Natural killer cell (primary cell): ENCODE results near the gene HSPG2. TPM values are rescaled to one million over a fixed set of nuclear protein-coding genes. Genes with fewer than 3 reads are reported as not detected.

ENCODE experiments used
- ATAC-seq, 3 donors: fragments of 150-1000 bp in 2 of 3; fragments of 200-7000 bp in 1 of 3; cut with Tn5 transposase; 1 replicate in 1 of 3; 2 replicates in 2 of 3; pipeline ENCODE4 v1.10.0; 2021; ENCODE audit warnings: mild to moderate bottlenecking in 2 of 3, moderate library complexity in 2 of 3
- DNase-seq, 2 donors: peaks; one replicate each; pipeline versions ENCODE4 v3.0.0 to v3.0.0-alpha.2; 2013 to 2021; ENCODE audit warnings: mixed read lengths in 1 of 2
- H3K27ac ChIP-seq: one replicate; pipeline ENCODE4 v1.5.1; 2013; ENCODE audit warnings: mild to moderate bottlenecking, low read length
- H3K27me3 ChIP-seq: one replicate; pipeline ENCODE4 v1.6.1; 2013; ENCODE audit warnings: low read length; ENCODE audit not compliant: control insufficient read depth, insufficient read depth
- H3K36me3 ChIP-seq: one replicate; pipeline ENCODE4 v1.6.1; 2013; ENCODE audit warnings: low read length; ENCODE audit not compliant: control insufficient read depth, insufficient read depth
- H3K4me1 ChIP-seq: one replicate; pipeline ENCODE4 v1.6.1; 2013; ENCODE audit warnings: low read length; ENCODE audit not compliant: control insufficient read depth, insufficient read depth
- H3K4me3 ChIP-seq: one replicate; pipeline ENCODE4 v1.5.1; 2013; ENCODE audit warnings: low read length
- H3K9me3 ChIP-seq: one replicate; pipeline ENCODE4 v1.6.1; 2013; ENCODE audit warnings: low read length; ENCODE audit not compliant: control insufficient read depth, insufficient read depth
- H3K27ac Mint-ChIP-seq, 2 donors: one replicate each; pipeline ENCODE4 v1.8.0; 2022; ENCODE audit warnings: mild to moderate bottlenecking in 2 of 2, mixed read lengths in 2 of 2, moderate library complexity in 1 of 2
- H3K27me3 Mint-ChIP-seq, 2 donors: one replicate each; pipeline ENCODE4 v1.8.0; 2022; ENCODE audit warnings: low read depth in 2 of 2, mixed read lengths in 2 of 2
- H3K36me3 Mint-ChIP-seq: one replicate; pipeline ENCODE4 v1.8.0; 2022; ENCODE audit warnings: mixed read lengths
- H3K4me1 Mint-ChIP-seq, 2 donors: one replicate each; pipeline ENCODE4 v1.8.0; 2022; ENCODE audit warnings: mixed read lengths in 2 of 2
- H3K4me3 Mint-ChIP-seq: one replicate; pipeline ENCODE4 v1.8.0; 2022; ENCODE audit warnings: mild to moderate bottlenecking, moderate library complexity, mixed read lengths
- H3K9me3 Mint-ChIP-seq, 2 donors: one replicate each; pipeline ENCODE4 v1.8.0; 2022; ENCODE audit warnings: mixed read lengths in 2 of 2
- WGBS: methylation state at CpG from one replicate; pipeline ENCODE4 v1.1.7; 2013; ENCODE audit warnings: missing lambda C conversion rate; ENCODE audit not compliant: insufficient coverage; 5-methylcytosine and 5-hydroxymethylcytosine counted together
- intact Hi-C: fragments of 100-400 bp; cut with micrococcal nuclease; formaldehyde crosslinking; loops from one replicate; pipeline ENCODE4 v1.14.2; 2022
- total RNA-seq, 4 donors: library from RNA; stranded (reverse); fragments of 120-200 nt in 1 of 4; gene quantifications; one replicate each; pipeline versions ENCODE4 v1.2.3 to v1.2.4, GENCODE V29; 2013 to 2022
- TF ChIP-seq, protein P1 (sequence below): fragments of 200-600 bp; IDR thresholded peaks from one replicate; pipeline ENCODE4 v1.8.0; 2022; ENCODE audit warnings: antibody characterized with exemption

The HSPG2 gene
- total RNA-seq, 3 donors from 2014 or later (not counting 1 experiment from before 2014, with no cell fraction given): 0.54 to 0.93 (median 0.90) TPM

- WGBS: 82% methylated on average over 1 of the region's 1 CpG
- intact Hi-C loops: no loop called here
- H3K4me1 Mint-ChIP-seq: no peaks in the 10 kb centered on the region
- no peaks in the 10 kb centered on the region for H3K9me3 ChIP-seq
- TF ChIP-seq, protein P1, sequence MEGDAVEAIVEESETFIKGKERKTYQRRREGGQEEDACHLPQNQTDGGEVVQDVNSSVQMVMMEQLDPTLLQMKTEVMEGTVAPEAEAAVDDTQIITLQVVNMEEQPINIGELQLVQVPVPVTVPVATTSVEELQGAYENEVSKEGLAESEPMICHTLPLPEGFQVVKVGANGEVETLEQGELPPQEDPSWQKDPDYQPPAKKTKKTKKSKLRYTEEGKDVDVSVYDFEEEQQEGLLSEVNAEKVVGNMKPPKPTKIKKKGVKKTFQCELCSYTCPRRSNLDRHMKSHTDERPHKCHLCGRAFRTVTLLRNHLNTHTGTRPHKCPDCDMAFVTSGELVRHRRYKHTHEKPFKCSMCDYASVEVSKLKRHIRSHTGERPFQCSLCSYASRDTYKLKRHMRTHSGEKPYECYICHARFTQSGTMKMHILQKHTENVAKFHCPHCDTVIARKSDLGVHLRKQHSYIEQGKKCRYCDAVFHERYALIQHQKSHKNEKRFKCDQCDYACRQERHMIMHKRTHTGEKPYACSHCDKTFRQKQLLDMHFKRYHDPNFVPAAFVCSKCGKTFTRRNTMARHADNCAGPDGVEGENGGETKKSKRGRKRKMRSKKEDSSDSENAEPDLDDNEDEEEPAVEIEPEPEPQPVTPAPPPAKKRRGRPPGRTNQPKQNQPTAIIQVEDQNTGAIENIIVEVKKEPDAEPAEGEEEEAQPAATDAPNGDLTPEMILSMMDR: no peak
- peaks cover 14% of the 10 kb centered on the region for H3K4me1 ChIP-seq
- no peaks in the 10 kb centered on the region for H3K9me3 Mint-ChIP-seq
- H3K36me3 Mint-ChIP-seq: no peaks in the 10 kb centered on the region
- no peaks in the 10 kb centered on the region for H3K36me3 ChIP-seq
- H3K27me3 ChIP-seq: no peaks in the 10 kb centered on the region
- no peak overlapping the region for H3K4me3 ChIP-seq
- DNase-seq (no peak), ATAC-seq (no peak)
- H3K27ac ChIP-seq: peak overlapping the region; percentile 46
- no peak overlapping the region for H3K27ac Mint-ChIP-seq
- no peak overlapping the region for H3K4me3 Mint-ChIP-seq
- peaks cover 0 to 2% of the 10 kb centered on the region in 2 donors for H3K27me3 Mint-ChIP-seq
These were observed 70.4 kb downstream of the HSPG2 start for GRCh38 chr1:21866707-21867043.

DNA sequence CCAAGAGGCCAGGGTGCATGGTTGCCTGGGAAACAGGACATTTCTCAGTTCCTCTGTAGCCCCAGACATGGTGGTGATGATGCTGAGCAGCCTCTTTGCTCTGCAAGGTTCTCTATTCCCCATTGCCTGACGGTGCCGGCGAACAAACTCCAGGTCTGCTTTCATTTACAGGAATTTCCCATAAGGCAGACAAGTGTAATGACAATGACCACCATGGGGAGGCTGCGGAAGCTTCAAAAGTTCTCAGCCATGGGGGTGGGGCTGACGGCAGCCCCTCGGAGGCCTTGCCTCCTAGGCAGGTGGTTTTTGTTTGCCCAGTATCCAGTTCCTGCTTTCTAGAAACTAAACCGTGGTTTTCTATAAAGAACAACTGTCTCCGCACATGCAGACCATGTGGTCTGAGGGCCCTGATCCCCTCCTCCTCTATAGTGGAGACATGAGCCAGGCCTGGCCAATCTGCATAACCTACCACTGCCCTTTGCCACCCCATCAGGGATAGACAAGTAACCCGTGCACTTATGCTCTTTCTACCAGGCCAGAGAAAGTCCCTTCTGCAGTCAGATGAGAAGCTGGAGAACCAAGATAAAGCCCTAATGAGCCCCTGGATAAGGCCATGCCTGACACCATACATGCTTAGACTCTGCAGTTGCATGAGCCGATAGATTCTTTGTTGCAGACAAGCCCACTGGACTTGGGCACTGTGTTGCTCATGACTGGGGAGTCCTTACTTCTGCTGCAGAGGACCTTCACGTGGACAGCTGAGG, 71.0 kb downstream of the HSPG2 start:
- H3K4me1 ChIP-seq: peaks cover 14% of the 10 kb centered on the region
- no peaks in the 10 kb centered on the region for H3K27me3 ChIP-seq
- H3K36me3 ChIP-seq: no peaks in the 10 kb centered on the region
- intact Hi-C loops: no loop called here
- peaks cover 0 to 2% of the 10 kb centered on the region in 2 donors for H3K27me3 Mint-ChIP-seq
- no peaks in the 10 kb centered on the region for H3K9me3 Mint-ChIP-seq
- TF ChIP-seq, protein P1: no peak
- 45% methylated on average over 11 of the region's 11 CpGs for WGBS
- no peak overlapping the region for H3K4me3 ChIP-seq
- H3K9me3 ChIP-seq: peaks cover 1% of the 10 kb centered on the region
- H3K27ac ChIP-seq: peak overlapping the region; percentile 46
- peak in 1 of 3 donors; percentile 33 for ATAC-seq
- DNase-seq: peak in 1 of 2 donors; percentile 12
- H3K36me3 Mint-ChIP-seq: no peaks in the 10 kb centered on the region
- H3K4me3 Mint-ChIP-seq: no peak overlapping the region
- no peak overlapping the region for H3K27ac Mint-ChIP-seq
- H3K4me1 Mint-ChIP-seq: no peaks in the 10 kb centered on the region

GRCh38 chr1:21865609-21865942, 71.5 kb downstream of the HSPG2 start:
- Mint-ChIP-seq H3K9me3 (no peaks in the 10 kb centered on the region), H3K4me3 (no peak overlapping the region), H3K27me3 (peaks cover 0 to 2% of the 10 kb centered on the region in 2 donors), H3K4me1 (no peaks in the 10 kb centered on the region), H3K27ac (no peak overlapping the region), H3K36me3 (no peaks in the 10 kb centered on the region)
- intact Hi-C loops: no loop called here
- TF ChIP-seq, protein P1: no peak
- Histone ChIP-seq H3K36me3 (no peaks in the 10 kb centered on the region), H3K27ac (peak overlapping the region; percentile 46), H3K27me3 (no peaks in the 10 kb centered on the region), H3K9me3 (peaks cover 3% of the 10 kb centered on the region), H3K4me3 (no peak overlapping the region), H3K4me1 (peaks cover 14% of the 10 kb centered on the region)
- ATAC-seq: no peak
- WGBS: 85% methylated on average over 5 of the region's 7 CpGs
- DNase-seq: no peak

DNA sequence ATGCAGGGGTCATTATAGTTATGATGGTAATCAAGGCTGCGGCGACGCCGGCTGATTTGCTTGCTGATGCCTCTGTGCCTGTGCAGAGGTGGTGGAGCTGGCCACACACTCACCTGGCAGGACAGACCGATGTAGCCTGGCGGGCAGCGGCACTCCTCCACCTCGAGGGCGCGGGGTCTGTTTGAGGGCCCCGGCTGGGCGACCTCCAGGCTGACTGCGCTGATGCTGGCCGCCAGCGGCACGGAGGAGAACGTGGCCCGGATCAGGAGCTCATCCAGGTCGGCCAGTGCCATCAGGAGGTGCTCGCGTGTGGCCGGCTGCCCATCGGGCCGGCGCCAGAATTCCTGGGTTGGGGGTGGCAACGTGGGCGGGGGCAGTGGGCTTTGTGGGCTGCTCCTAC, 72.4 kb downstream of the HSPG2 start:
- Histone ChIP-seq H3K27me3 (no peaks in the 10 kb centered on the region), H3K4me3 (no peak overlapping the region), H3K9me3 (peaks cover 3% of the 10 kb centered on the region), H3K36me3 (no peaks in the 10 kb centered on the region), H3K4me1 (peaks cover 14% of the 10 kb centered on the region), H3K27ac (no peak overlapping the region)
- Mint-ChIP-seq H3K27ac (no peak overlapping the region), H3K4me1 (no peaks in the 10 kb centered on the region), H3K4me3 (no peak overlapping the region), H3K36me3 (no peaks in the 10 kb centered on the region), H3K27me3 (peaks cover 0 to 2% of the 10 kb centered on the region in 2 donors), H3K9me3 (no peaks in the 10 kb centered on the region)
- no peak for DNase-seq
- TF ChIP-seq, protein P1: no peak
- intact Hi-C loops: no loop called here
- ATAC-seq: no peak
- 93% methylated on average over 27 of the region's 27 CpGs for WGBS
